Measurements from ENCODE around the gene ZNF816.
A peak's percentile ranks its signal among the peaks of the same experiment; 100 is the strongest.

Gene ZNF816

GRCh38 chr19:53004242-53004641 lies 41.6 kb upstream of the ZNF816 start:
- POLR2A ChIA-PET = no interaction called here
- DNase-seq (ENCODE audit: low read depth, low spot score) = no peak
- TF ChIP-seq CTCF (IDR thresholded peaks at IDR 0.05; ENCODE audit: insufficient read depth, low read length, missing control alignments) = no peak
- H3K4me3 ChIP-seq (ENCODE audit: low read depth, low read length) = no peak overlapping the region
- CTCF ChIA-PET = interaction anchor here (1.4 kb wide), 1 partner anchor 10 kb away, joined by 4 read pairs; no protein-coding TSS in a partner anchor

GRCh38 chr19:53002479-53002878 lies 39.8 kb upstream of the ZNF816 start:
- ChIA-PET CTCF (no interaction called here), POLR2A (no interaction called here)
- DNase-seq (ENCODE audit: low read depth, low spot score) = no peak
- no peak for TF ChIP-seq CTCF (IDR thresholded peaks at IDR 0.05; ENCODE audit: insufficient read depth, low read length, missing control alignments)
- H3K4me3 ChIP-seq (ENCODE audit: low read depth, low read length) = no peak overlapping the region

GRCh38 chr19:52997975-52998374 lies 35.3 kb upstream of the ZNF816 start:
- TF ChIP-seq CTCF (IDR thresholded peaks at IDR 0.05; ENCODE audit: insufficient read depth, low read length, missing control alignments) = no peak
- ChIA-PET CTCF (no interaction called here), POLR2A (no interaction called here)
- no peak overlapping the region for H3K4me3 ChIP-seq (ENCODE audit: low read depth, low read length)
- no peak for DNase-seq (ENCODE audit: low read depth, low spot score)

GRCh38 chr19:52995711-52996110 lies 33.0 kb upstream of the ZNF816 start:
- no peak overlapping the region for H3K4me3 ChIP-seq (ENCODE audit: low read depth, low read length)
- POLR2A ChIA-PET = no interaction called here
- no peak for TF ChIP-seq CTCF (IDR thresholded peaks at IDR 0.05; ENCODE audit: insufficient read depth, low read length, missing control alignments)
- CTCF ChIA-PET = no interaction called here
- DNase-seq (ENCODE audit: low read depth, low spot score) = no peak

GRCh38 chr19:52993342-52994178 lies 30.9 kb upstream of the ZNF816 start:
- no peak for DNase-seq (ENCODE audit: low read depth, low spot score)
- ChIA-PET POLR2A (no interaction called here), CTCF (interaction anchor here (0.7 to 1.4 kb wide), 8 partner anchors 8 to 95 kb away, joined by 3 to 5 read pairs (median 3); partner anchors contain the start of gene ZNF320)
- TF ChIP-seq CTCF (IDR thresholded peaks at IDR 0.05; ENCODE audit: insufficient read depth, low read length, missing control alignments) = peak; percentile 58
- peak overlapping the region; percentile 64 for H3K4me3 ChIP-seq (ENCODE audit: low read depth, low read length)

- peak overlapping the region; percentile 64 for H3K4me3 ChIP-seq (ENCODE audit: low read depth, low read length)
These were observed 29.7 kb upstream of the ZNF816 start for GRCh38 chr19:52992109-52993004.

More at GRCh38 chr19:52992109-52993004, 29.7 kb upstream of the ZNF816 start:
- ChIA-PET CTCF (no interaction called here), POLR2A (no interaction called here)
- DNase-seq (ENCODE audit: low read depth, low spot score) = no peak
- TF ChIP-seq CTCF (IDR thresholded peaks at IDR 0.05; ENCODE audit: insufficient read depth, low read length, missing control alignments) = no peak

Measured in AG04449 (cell line).